Stimulated activated naive B cell treated with anti-CD40 and anti-IgM and Interleukin-4, amounts not matched to agents 10 μg/mL and 1 μg/mL and 100 μg/mL, for 72 hours (primary cell): Measurements from ENCODE around the gene IQSEC1.

Experiments
- ATAC-seq, 2 donors: fragments of 150-1000 bp; cut with Tn5 transposase; replicated peaks; 2 replicates each; pipeline ENCODE4 v1.10.0; 2021; ENCODE audit warnings: moderate library complexity in 1 of 2
- DNase-seq: peaks from one replicate; pipeline ENCODE4 v3.0.0; 2021
- H3K27ac Mint-ChIP-seq: one replicate; pipeline ENCODE4 v1.8.0; 2022; ENCODE audit warnings: mild to moderate bottlenecking, mixed read lengths
- H3K27me3 Mint-ChIP-seq, 2 donors: one replicate each; pipeline ENCODE4 v1.8.0; 2022; ENCODE audit warnings: mixed read lengths in 2 of 2
- H3K36me3 Mint-ChIP-seq, 2 donors: one replicate each; pipeline ENCODE4 v1.8.0; 2022; ENCODE audit warnings: mixed read lengths in 2 of 2, mild to moderate bottlenecking in 1 of 2
- H3K4me1 Mint-ChIP-seq, 2 donors: one replicate each; pipeline ENCODE4 v1.8.0; 2022; ENCODE audit warnings: mixed read lengths in 2 of 2, mild to moderate bottlenecking in 1 of 2
- H3K4me3 Mint-ChIP-seq, 2 donors: one replicate each; pipeline ENCODE4 v1.8.0; 2022; ENCODE audit warnings: mild to moderate bottlenecking in 2 of 2, mixed read lengths in 2 of 2, moderate library complexity in 1 of 2
- H3K9me3 Mint-ChIP-seq, 2 donors: one replicate each; pipeline ENCODE4 v1.8.0; 2022; ENCODE audit warnings: mixed read lengths in 2 of 2, mild to moderate bottlenecking in 1 of 2

Gene IQSEC1

DNA sequence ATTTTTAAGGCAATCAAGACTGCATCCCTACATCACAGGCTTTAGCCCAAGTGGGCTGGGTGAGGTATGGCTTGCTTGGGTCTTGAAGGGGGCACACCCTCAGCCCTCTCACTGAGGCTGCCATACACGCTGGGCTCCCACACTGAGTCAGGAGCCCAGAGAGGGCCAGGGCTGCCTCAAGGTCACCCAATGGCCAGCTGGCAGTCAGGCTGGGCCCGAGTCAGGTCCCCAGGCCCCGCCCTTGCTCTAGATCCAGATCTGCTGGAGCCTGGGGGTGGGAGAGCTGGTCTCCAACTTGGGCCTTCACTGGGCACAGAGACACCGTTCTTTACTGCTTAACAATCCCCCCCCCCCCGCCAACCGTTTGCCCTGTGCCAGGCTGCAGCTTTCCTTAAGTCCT is 88.1 kb downstream of the IQSEC1 start:
- Mint-ChIP-seq H3K27me3 (no peaks in the 10 kb centered on the region), H3K27ac (no peak overlapping the region), H3K4me1 (peaks cover 67 to 89% of the 10 kb centered on the region in 2 donors), H3K36me3 (peaks cover 11 to 28% of the 10 kb centered on the region in 2 donors), H3K9me3 (peaks cover 3 to 7% of the 10 kb centered on the region in 2 donors), H3K4me3 (no peak overlapping the region)
- ATAC-seq (no peak), DNase-seq (no peak)

DNA sequence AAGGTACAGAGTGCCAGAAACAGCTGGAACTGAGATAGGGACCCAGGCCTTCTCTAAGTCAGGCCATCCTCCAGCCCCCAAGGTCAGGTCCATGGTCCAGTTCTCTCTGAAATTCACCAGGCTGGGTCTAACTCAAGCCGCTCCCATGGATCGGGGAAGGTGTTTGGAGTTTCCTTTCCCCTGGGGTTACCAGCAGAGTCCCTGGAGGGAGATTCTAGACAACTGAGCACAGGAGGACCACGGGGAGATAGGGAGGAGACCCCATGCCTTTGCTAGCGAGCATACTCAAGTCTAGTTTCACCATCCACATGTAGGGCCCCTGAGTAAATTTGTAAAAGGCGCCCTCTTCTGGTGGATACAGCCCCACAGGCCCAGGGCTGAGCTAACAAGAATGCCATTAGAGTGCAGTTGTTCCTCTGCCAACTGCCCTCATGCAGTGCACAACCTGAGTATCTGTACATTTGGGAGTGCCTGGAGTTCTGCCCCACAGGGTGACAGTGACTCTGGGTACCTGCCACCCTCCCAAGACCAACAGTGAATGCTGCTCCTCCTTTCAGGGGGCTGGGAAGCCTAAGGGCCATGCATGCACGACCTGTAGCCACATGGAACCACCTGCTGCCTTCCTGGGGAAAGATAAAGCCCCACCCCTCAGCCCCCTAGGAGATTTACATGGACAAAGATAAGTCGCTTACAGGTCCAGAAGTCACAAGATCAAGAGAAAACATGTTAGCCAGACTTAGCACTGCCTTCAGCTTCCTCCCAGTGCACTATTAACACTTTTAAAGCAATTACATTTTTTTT is 89.0 kb downstream of the IQSEC1 start:
- peak; percentile 37 for DNase-seq
- ATAC-seq: peak; percentile 75 to 84
- Mint-ChIP-seq H3K4me3 (no peak overlapping the region), H3K9me3 (peaks cover 3 to 7% of the 10 kb centered on the region in 2 donors), H3K27me3 (no peaks in the 10 kb centered on the region), H3K27ac (peak overlapping the region; percentile 91), H3K4me1 (peaks cover 61 to 89% of the 10 kb centered on the region in 2 donors), H3K36me3 (peaks cover 13 to 32% of the 10 kb centered on the region in 2 donors)

DNA sequence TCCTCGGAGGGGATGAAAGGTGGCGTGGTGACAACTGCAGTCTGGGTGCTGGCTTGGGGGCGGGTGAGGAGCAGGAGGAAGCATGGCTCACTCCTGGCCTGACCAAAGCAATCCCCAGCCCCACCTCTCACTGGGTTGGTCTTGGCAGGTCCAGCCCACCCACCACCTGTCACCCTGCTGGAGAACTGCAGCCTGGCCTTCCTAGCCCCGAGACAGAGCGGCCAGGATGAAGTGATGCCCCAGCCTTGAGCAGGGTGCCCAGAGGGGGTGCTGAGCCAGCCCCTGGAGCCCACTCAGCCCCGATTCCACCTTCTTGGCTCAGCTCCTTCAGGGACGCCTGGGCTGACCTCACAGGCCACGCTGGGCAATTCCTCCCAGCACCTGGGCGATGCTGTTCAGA is 89.9 kb downstream of the IQSEC1 start:
- Mint-ChIP-seq H3K4me3 (peak overlapping the region in 1 of 2 donors; percentile 28), H3K36me3 (peaks cover 16 to 32% of the 10 kb centered on the region in 2 donors)

DNA sequence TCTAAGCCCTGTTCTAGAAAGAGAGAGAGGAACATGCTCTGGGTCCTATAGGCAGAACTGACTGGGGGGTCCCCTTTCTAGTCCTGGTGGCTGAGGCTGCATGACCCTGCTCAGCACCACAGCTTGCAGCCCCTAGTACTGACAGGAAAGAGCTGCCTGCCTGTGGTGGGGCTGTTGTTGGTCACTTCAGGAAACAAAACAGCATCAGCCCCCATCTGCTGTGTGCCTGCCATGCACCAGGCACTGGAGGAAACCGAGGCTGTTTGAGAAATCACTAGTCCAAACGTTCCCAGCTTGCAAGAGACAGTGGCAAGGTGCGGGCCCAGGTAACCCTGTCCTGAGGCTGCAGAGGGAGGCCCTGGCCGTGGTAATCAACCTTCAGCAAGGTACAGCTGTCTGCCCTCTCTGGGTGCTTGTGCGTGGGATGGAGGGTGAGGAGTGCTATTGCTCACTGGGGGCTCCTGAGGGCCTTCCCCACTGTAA is 90.6 kb downstream of the IQSEC1 start:
- H3K27ac Mint-ChIP-seq: peak overlapping the region; percentile 83
- peak overlapping the region in 1 of 2 donors; percentile 1 for H3K4me3 Mint-ChIP-seq
- DNase-seq (no peak), ATAC-seq (peak; percentile 64 to 65)
- peaks cover 63 to 80% of the 10 kb centered on the region in 2 donors for H3K4me1 Mint-ChIP-seq
- peaks cover 3 to 6% of the 10 kb centered on the region in 2 donors for H3K9me3 Mint-ChIP-seq
- H3K36me3 Mint-ChIP-seq: peaks cover 15 to 30% of the 10 kb centered on the region in 2 donors
- no peaks in the 10 kb centered on the region for H3K27me3 Mint-ChIP-seq

More for the DNA sequence above, 89.9 kb downstream of the IQSEC1 start:
- peaks cover 3 to 7% of the 10 kb centered on the region in 2 donors for H3K9me3 Mint-ChIP-seq
- peak overlapping the region; percentile 91 for H3K27ac Mint-ChIP-seq
- H3K27me3 Mint-ChIP-seq: no peaks in the 10 kb centered on the region
- ATAC-seq (peak; percentile 43 to 47), DNase-seq (no peak)
- H3K4me1 Mint-ChIP-seq: peaks cover 61 to 87% of the 10 kb centered on the region in 2 donors

DNA sequence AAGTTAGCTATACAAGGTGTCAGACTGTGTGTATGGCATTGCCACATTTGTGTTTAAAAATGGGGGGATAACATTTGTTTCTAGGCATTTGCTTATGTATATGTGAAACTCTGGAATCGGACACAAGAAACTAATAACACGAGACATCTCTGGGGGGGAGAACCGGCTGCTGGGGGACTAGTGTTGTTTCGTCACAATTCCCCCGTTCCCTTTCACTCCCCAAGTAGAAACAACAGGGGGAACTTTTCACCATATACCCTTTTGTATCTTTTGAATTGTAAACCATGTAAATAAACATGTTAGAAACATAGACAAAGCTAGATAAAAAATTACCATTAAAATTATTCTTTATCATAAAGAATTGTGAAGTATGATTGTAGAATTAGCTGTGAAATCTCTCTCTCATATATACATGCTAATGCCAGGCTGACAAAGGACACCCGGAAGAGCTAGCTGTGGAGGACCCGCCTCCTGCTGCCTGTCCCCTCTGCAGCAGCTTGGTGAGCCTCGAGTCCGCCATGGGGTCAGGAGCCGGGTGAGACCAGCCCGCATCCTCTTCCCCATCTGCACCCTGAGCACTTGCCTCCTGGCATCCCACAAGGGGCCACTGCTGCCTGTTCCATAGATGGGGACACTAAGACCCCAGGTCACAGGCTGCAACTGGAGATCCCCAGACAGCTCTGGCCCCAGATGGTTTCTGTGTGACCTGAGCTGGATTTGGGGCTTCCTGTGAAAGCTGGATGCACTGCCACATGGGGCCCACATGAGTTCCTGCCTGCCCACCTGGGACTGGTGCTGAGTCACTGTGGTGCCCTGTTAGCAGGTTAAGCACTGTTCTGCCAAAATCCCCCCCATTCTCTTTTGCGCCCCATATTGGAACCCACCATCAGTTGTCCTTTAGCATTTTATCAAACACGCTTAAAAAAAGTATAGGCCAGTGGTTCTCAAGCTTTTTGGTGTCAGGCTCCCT is 91.6 kb downstream of the IQSEC1 start:
- no peaks in the 10 kb centered on the region for H3K27me3 Mint-ChIP-seq
- DNase-seq: no peak
- no peaks in the 10 kb centered on the region for H3K9me3 Mint-ChIP-seq
- peaks cover 61 to 75% of the 10 kb centered on the region in 2 donors for H3K4me1 Mint-ChIP-seq
- peak overlapping the region; percentile 84 for H3K27ac Mint-ChIP-seq
- ATAC-seq: peak; percentile 43 to 48
- H3K4me3 Mint-ChIP-seq: no peak overlapping the region
- peaks cover 7 to 23% of the 10 kb centered on the region in 2 donors for H3K36me3 Mint-ChIP-seq

DNA sequence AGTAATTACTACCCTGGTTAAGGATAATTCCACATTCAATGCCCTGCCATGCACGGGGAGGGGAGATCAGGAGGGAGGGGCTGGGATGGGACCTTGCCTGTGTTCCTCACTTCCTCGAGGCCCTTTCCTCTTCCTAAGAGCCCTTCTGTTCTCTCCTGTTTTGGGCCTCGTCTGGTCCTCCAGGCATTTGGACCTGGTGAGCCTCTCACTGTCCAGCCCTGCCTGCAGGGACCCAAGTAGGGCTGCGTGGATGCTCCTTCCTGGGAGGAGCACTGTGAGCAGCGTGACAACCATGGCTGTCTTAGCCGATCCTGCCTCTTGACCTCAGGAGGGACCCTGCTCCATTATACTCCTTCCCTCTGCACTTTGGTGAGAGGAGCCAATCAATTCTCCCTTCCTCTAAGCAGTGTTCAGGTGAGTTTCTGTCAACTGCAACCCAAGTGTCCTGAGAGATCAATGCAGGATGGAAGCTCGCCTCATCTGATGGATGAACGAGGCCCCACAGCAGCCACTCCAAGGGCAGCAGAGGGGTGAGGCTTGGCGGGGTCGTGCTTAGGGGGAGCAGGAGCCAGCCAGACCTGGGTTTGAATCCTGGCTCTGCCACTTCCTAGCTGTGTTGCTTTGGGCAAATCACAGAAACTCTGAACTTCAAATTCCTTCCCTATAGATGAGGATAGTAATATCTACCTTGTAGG is 92.5 kb downstream of the IQSEC1 start:
- Mint-ChIP-seq H3K4me3 (no peak overlapping the region), H3K4me1 (peaks cover 60 to 76% of the 10 kb centered on the region in 2 donors), H3K9me3 (no peaks in the 10 kb centered on the region), H3K36me3 (peaks cover 7 to 17% of the 10 kb centered on the region in 2 donors), H3K27me3 (no peaks in the 10 kb centered on the region), H3K27ac (peak overlapping the region; percentile 42)
- DNase-seq (no peak), ATAC-seq (no peak)

DNA sequence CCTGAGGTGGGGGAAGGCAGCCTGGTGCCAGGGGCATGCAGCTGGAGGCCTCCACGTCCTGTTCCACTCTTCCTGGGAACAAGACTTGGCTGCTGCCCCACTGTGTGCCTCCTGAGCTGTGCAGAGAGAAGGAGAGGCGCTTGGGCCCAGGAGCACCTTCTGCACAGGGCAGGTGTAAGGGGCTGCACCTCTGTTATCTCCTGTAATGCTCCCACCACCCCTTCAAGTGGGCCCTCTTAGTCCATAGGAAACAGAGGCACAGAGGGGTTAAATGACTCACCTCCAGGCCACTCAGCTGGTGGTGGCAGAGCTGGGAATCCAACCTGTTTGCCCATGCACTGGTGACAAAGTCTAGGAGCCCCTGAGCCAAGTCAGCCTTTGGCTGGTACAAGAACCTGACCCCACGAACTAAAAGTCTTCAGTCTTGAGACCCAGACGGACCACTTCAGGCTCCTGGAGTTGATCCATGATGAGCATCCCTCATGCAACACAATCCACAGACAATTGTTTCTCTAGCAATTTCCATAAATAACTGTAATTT is 93.2 kb downstream of the IQSEC1 start:
- no peak overlapping the region for H3K27ac Mint-ChIP-seq
- H3K36me3 Mint-ChIP-seq: peaks cover 7 to 17% of the 10 kb centered on the region in 2 donors
- no peak for ATAC-seq
- H3K4me1 Mint-ChIP-seq: peaks cover 66 to 81% of the 10 kb centered on the region in 2 donors
- H3K4me3 Mint-ChIP-seq: no peak overlapping the region
- no peaks in the 10 kb centered on the region for H3K9me3 Mint-ChIP-seq
- H3K27me3 Mint-ChIP-seq: no peaks in the 10 kb centered on the region
- no peak for DNase-seq

DNA sequence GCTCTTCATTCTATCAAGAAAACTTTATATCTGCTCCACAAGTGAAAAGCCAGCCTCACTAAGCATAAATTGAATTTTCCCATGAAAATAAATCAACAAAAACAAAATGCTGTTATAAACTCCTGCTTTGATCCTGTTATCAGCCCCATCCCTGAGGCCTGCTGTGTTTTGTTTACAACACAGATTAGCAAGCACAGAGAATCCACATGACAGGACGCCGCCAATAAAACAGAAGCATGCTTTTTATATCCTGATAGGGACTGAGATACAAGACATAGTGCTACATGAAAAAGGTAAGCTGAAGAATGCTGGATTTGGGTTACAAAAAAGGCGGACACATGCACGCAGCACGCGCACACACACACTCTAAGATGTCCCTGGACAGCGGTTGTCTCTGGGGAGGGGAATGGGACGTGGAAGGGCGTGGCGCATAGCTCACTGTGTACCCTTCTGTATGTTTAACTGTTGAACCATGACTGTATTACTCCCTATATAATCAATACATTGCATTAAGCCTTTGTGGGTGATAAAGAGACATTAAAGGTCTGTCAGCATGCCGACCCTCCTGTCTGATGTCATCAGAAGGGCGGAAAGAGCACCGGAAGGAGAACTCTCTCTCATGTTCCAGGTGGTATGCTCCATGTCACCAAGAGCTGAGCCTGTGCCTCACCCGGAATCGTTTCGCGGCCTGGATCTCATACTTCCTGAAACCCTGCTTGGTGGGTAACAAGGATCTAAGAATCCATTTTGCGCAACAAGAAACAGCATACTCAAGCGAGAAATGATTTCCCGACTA is 93.9 kb downstream of the IQSEC1 start:
- Mint-ChIP-seq H3K4me1 (peaks cover 71 to 84% of the 10 kb centered on the region in 2 donors), H3K9me3 (no peaks in the 10 kb centered on the region), H3K36me3 (peaks cover 7 to 22% of the 10 kb centered on the region in 2 donors), H3K27ac (no peak overlapping the region), H3K4me3 (no peak overlapping the region), H3K27me3 (no peaks in the 10 kb centered on the region)
- ATAC-seq (no peak), DNase-seq (no peak)

DNA sequence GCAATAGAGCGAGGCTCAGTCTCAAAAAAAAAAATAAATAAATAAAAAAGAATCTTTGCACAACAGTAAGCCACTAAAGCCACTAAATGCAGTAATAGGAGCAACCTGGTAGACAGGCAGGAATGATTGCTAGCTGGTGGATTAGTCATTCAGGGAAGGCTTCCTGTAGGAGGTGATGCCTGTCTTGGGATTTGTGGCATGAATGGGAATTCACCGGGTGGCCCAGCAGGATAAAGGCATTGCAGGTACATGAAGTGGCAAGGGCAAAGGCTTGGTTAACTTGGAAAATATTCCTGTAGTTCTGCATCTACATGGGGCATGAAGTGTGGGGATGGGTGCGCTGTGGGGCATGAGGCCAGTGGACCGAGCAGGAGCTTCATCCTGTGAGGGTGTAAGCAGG is 94.5 kb downstream of the IQSEC1 start:
- no peak for ATAC-seq
- no peak for DNase-seq
- H3K36me3 Mint-ChIP-seq: peaks cover 10 to 24% of the 10 kb centered on the region in 2 donors
- peaks cover 72 to 84% of the 10 kb centered on the region in 2 donors for H3K4me1 Mint-ChIP-seq
- H3K9me3 Mint-ChIP-seq: no peaks in the 10 kb centered on the region
- no peak overlapping the region for H3K4me3 Mint-ChIP-seq
- peak overlapping the region; percentile 69 for H3K27ac Mint-ChIP-seq
- no peaks in the 10 kb centered on the region for H3K27me3 Mint-ChIP-seq

DNA sequence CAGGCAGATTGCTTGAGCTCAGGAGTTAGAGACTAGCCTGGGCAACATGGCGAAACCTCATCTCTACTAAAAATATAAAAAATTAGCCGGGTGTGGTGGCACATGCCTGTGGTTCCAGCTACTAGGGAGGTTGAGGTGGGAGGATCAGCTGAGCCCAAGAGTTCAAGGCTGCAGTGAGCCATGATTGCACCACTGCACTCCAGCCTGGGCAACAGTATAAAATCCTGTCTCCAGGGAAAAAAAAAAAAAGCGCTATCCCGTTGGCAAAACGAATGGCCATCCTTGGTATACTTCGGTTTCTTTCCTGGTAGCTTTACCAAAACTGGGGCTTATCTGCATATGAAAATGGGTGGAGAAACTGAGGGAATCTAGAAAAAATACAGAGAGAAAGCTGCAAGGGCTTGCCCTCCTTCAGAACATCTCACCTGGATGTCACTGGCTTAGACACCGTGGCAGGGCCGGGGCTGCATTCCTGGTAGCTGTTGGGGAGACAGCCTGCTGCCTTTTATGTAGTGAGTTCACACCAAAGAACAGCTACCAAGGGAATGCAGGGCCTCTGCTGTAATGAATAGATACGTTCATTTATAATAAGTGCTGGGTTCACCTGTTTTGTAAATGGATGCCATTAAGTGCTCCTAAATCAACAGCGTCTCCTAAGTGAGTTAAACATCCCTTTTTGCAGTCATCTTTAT is 96.0 kb downstream of the IQSEC1 start:
- Mint-ChIP-seq H3K9me3 (no peaks in the 10 kb centered on the region), H3K4me3 (no peak overlapping the region), H3K27me3 (no peaks in the 10 kb centered on the region), H3K36me3 (peaks cover 16 to 31% of the 10 kb centered on the region in 2 donors), H3K4me1 (peaks cover 64 to 80% of the 10 kb centered on the region in 2 donors), H3K27ac (no peak overlapping the region)
- DNase-seq: no peak
- ATAC-seq: no peak

DNA sequence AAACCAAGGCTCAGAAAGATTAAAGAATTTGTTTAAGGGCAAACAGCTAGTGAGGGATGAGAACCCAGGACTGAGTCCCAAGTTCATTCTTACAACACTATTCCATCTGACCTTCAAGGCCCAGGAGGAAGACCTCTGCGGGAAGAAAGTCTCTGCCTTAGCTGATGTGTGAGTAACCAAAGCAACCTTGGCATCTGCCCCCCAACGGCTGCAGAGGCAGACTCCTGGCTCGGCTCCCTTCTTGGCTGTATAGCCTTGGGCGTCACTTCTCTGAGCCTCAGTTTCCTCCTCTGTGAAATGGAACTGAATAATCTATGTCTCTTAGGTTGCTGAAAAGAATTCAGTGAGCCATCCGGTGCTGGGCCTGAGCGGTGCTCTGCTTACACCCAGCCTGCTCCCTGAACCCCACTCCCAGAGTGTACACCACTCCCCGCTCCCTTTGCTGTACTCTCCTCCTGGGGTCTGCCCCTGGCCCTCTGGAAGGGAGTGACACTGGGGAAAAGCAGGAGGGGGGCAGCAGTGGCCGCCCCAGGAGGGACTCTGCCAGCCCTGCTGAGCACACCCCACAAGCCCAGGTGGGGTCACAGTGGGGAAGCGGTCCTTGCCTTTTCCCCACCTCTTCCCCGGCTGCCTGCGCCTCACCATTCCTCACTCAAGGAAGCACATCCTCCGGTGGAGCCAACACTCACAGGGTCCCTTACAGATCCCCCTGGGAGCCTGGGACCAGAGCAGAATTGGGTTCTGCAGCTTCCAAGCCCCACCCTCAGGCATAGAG is 97.3 kb downstream of the IQSEC1 start:
- no peaks in the 10 kb centered on the region for H3K9me3 Mint-ChIP-seq
- H3K27me3 Mint-ChIP-seq: no peaks in the 10 kb centered on the region
- peaks cover 59 to 71% of the 10 kb centered on the region in 2 donors for H3K4me1 Mint-ChIP-seq
- peaks cover 20 to 33% of the 10 kb centered on the region in 2 donors for H3K36me3 Mint-ChIP-seq
- H3K27ac Mint-ChIP-seq: peak overlapping the region; percentile 52
- ATAC-seq (no peak), DNase-seq (no peak)
- H3K4me3 Mint-ChIP-seq: no peak overlapping the region

DNA sequence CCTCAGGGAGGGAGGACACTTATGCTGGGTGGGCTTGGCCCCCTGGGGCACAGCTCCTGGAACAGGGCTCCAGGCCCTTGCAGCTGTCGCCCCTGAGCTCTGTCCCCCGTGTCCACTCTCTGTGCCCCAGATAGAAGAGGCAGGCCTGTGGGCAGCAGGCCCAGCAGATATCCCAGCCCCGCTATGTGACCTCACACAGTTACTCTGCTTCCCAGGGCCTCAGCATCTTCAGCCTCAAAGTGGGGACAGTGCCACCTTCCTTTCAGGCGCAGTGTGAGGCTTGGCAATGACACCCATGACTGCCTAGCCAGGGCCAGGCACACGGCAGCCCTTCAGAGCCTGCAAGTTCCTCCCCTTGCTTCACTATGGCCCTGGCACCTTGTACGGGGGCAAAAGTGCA is 98.4 kb downstream of the IQSEC1 start:
- Mint-ChIP-seq H3K27ac (peak overlapping the region; percentile 74), H3K9me3 (no peaks in the 10 kb centered on the region), H3K4me1 (peaks cover 62 to 71% of the 10 kb centered on the region in 2 donors), H3K36me3 (peaks cover 18 to 33% of the 10 kb centered on the region in 2 donors), H3K27me3 (no peaks in the 10 kb centered on the region), H3K4me3 (no peak overlapping the region)
- peak in 1 of 2 donors; percentile 20 for ATAC-seq
- DNase-seq: no peak
